MCF 10A (cell line): ENCODE measurements around the gene TM6SF1. TPM values are rescaled to one million over a fixed set of nuclear protein-coding genes. Genes with fewer than 3 reads are reported as not detected.

Experiments
- BruUV-seq: library from RNA; stranded (reverse); fragments of 400-500 nt; replicated peaks from 2 replicates; lab custom pipeline; 2021; lab: Mats Ljungman, UMichigan
- CTCF ChIA-PET: fragments of 300-600 bp; sonication (Branson Sonifier 250); formaldehyde crosslinking; extraction: SDS; loops from one replicate; lab custom pipeline; 2021; ENCODE audit warnings: antibody characterized with exemption, inconsistent platforms; lab: Yijun Ruan, JAX
- POLR2A ChIA-PET: fragments of 300-600, 350-650 bp; sonication (Branson Sonifier 250); formaldehyde crosslinking; extraction: SDS; loops from one replicate; lab custom pipeline; 2020; ENCODE audit warnings: antibody characterized with exemption, inconsistent platforms; lab: Yijun Ruan, JAX
- DNase-seq: peaks from one replicate; pipeline ENCODE4 v3.0.0-alpha.2; 2018; ENCODE audit not compliant: unreplicated experiment
- H3K27ac Mint-ChIP-seq: one replicate; pipeline ENCODE4 v1.8.0; 2022; ENCODE audit warnings: mild to moderate bottlenecking, low read depth, mixed read lengths; ENCODE audit not compliant: unreplicated experiment
- H3K27me3 Mint-ChIP-seq: one replicate; pipeline ENCODE4 v1.8.0; 2022; ENCODE audit warnings: mixed read lengths; ENCODE audit not compliant: insufficient read depth, unreplicated experiment
- H3K36me3 Mint-ChIP-seq: one replicate; pipeline ENCODE4 v1.8.0; 2022; ENCODE audit warnings: mild to moderate bottlenecking, moderate library complexity, mixed read lengths; ENCODE audit not compliant: insufficient read depth, unreplicated experiment
- H3K4me1 Mint-ChIP-seq: one replicate; pipeline ENCODE4 v1.8.0; 2022; ENCODE audit warnings: mixed read lengths; ENCODE audit not compliant: insufficient read depth, unreplicated experiment
- H3K4me3 Mint-ChIP-seq: one replicate; pipeline ENCODE4 v1.8.0; 2022; ENCODE audit warnings: mild to moderate bottlenecking, moderate library complexity, mixed read lengths; ENCODE audit not compliant: unreplicated experiment
- H3K9me3 Mint-ChIP-seq: one replicate; pipeline ENCODE4 v1.8.0; 2022; ENCODE audit warnings: mixed read lengths; ENCODE audit not compliant: unreplicated experiment
- CTCF ChIP-seq: fragments of 200-600 bp; IDR thresholded peaks from one replicate; pipeline ENCODE4 v1.8.0; 2022; ENCODE audit warnings: antibody characterized with exemption, mild to moderate bottlenecking; ENCODE audit not compliant: unreplicated experiment
- intact Hi-C: fragments of 100-400 bp; cut with micrococcal nuclease; formaldehyde crosslinking; loops from 2 replicates; pipeline ENCODE4 v1.14.1; 2022
- total RNA-seq: library from RNA; stranded (reverse); gene quantifications from 2 replicates; pipeline ENCODE4 v1.2.3, GENCODE V29; 2022

TM6SF1 gene
- total RNA-seq, 1 experiment from 2014 or later: not detected

GRCh38 chr15:83118968-83119367 lies 11.5 kb downstream of the TM6SF1 start:
- no peak for DNase-seq
- H3K4me1 Mint-ChIP-seq: no peaks in the 10 kb centered on the region
- H3K36me3 Mint-ChIP-seq: no peaks in the 10 kb centered on the region
- no TSS peak for BruUV-seq
- TF ChIP-seq CTCF: no peak
- H3K4me3 Mint-ChIP-seq: no peak overlapping the region
- ChIA-PET CTCF (no interaction called here), POLR2A (no interaction called here)
- no peak overlapping the region for H3K27ac Mint-ChIP-seq
- intact Hi-C loops: no loop called here
- no peaks in the 10 kb centered on the region for H3K9me3 Mint-ChIP-seq
- no peaks in the 10 kb centered on the region for H3K27me3 Mint-ChIP-seq

GRCh38 chr15:83119968-83120581 lies 12.6 kb downstream of the TM6SF1 start:
- Mint-ChIP-seq H3K4me3 (no peak overlapping the region), H3K27me3 (no peaks in the 10 kb centered on the region), H3K27ac (no peak overlapping the region), H3K36me3 (no peaks in the 10 kb centered on the region), H3K9me3 (no peaks in the 10 kb centered on the region), H3K4me1 (no peaks in the 10 kb centered on the region)
- intact Hi-C loops: no loop called here
- ChIA-PET POLR2A (interaction anchor here (0.6 kb wide), 1 partner anchor 56 kb away, joined by 4 read pairs; no protein-coding TSS in a partner anchor), CTCF (interaction anchor here (0.6 kb wide), 1 partner anchor 740 kb away, joined by 4 read pairs; no protein-coding TSS in a partner anchor)
- BruUV-seq: no TSS peak
- no peak for DNase-seq
- TF ChIP-seq CTCF: no peak

GRCh38 chr15:83123529-83123928 lies 16.1 kb downstream of the TM6SF1 start:
- CTCF ChIA-PET: no interaction called here
- H3K4me1 Mint-ChIP-seq: no peaks in the 10 kb centered on the region
- BruUV-seq: no TSS peak

More at GRCh38 chr15:83123529-83123928, 16.1 kb downstream of the TM6SF1 start:
- no peak for DNase-seq
- H3K27me3 Mint-ChIP-seq: no peaks in the 10 kb centered on the region
- no peak for TF ChIP-seq CTCF
- peaks cover 3% of the 10 kb centered on the region for H3K36me3 Mint-ChIP-seq
- H3K4me3 Mint-ChIP-seq: no peak overlapping the region
- POLR2A ChIA-PET: no interaction called here
- no peak overlapping the region for H3K27ac Mint-ChIP-seq
- H3K9me3 Mint-ChIP-seq: no peaks in the 10 kb centered on the region
- intact Hi-C loops: no loop called here
